Measurements from ENCODE around the gene SORBS2. TPM values are rescaled to one million over a fixed set of nuclear protein-coding genes. Genes with fewer than 3 reads are reported as not detected.
"Not testable (repeated sequence)": the region's sequence is repeated elsewhere in the genome, so short reads cannot be mapped to it uniquely, and the experiment has no call there.

The SORBS2 gene
- total RNA-seq, 4 donors from 2014 or later, result 33.4 to 286 (median 47.6) TPM

DNA sequence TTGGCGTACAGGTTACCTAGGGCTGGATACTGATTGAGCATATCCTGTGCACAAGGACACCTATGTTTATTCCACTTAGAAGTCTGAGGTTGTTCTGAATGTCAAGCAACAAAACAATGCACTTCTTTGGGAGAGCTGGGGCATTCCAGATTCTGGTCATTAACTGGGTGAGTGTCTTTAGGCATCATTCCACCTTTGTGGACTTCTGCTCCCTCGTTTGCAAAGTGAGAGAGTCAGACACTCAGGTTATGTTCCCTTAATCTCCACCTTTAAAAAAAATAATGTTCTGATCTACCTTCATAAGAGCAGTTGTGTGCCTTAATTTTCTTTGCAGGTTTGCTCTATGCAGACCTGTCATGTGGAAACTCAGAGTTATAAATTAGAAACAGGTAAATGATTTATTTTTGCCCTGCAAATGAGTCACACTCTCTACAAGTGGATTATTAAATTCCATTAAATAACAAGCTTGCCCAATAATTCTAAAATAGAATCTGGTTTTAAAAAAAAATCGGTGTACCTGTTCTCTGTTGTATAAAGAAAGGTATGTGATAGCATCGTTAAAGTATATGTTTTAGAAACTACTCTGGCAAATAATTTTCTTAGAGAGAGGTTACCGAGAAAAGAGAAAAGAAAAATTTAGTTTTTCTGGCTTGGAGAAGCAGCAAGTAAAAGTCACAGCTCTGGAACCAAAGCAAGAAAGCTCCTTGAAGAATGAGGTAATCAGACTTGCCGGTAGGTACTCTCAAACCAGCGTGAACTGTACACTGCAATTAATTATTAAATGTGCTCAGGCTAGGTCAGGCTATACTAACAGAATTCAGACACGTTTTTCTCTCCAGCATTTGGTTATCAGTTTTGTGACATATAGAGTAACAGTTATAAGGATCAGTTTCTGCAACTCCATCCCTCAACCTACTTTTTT lies 93.2 kb downstream of the SORBS2 start:
- DNase-seq, result no peak
- no peak overlapping the region for H3K4me3 ChIP-seq
- WGBS, 2 donors, result 36% methylated on average over 8 of the region's 8 CpGs
- H3K27ac ChIP-seq, result peak overlapping the region in 3 of 4 donors; percentile 45 to 83 (median 50)
- intact Hi-C loops (cut with DNase I), result no loop called here
- TF ChIP-seq CTCF (IDR thresholded peaks at IDR 0.05) (no peak), POLR2A (IDR thresholded peaks at IDR 0.05) (no peak)
- no peaks in the 10 kb centered on the region for H3K36me3 ChIP-seq
- peaks cover 0 to 37% (median 6%) of the 10 kb centered on the region in 3 donors for H3K4me1 ChIP-seq
- no peaks in the 10 kb centered on the region for H3K27me3 ChIP-seq
- H3K9me3 ChIP-seq, result no peaks in the 10 kb centered on the region

DNA sequence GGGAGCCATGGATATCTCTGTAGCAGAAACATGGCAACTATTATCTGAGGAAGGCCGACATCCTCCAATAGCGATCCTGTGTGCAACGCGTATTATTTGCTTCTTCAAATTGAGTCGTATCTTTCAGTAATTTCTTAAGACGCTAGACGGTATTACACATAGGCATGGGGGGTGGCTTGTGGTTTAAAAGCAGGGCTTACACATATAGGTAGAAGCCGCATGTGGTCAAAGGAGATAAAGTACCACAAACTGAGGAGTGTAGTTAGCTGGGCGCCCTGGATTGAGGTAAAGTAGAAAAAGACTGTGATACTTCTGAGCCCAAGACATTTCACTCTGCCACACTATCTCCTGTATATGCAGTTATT lies 94.6 kb downstream of the SORBS2 start:
- H3K4me1 ChIP-seq, result peaks cover 0 to 26% (median 6%) of the 10 kb centered on the region in 3 donors
- intact Hi-C loops (cut with DNase I), result no loop called here
- no peak overlapping the region for H3K4me3 ChIP-seq
- H3K36me3 ChIP-seq, result no peaks in the 10 kb centered on the region
- TF ChIP-seq CTCF (IDR thresholded peaks at IDR 0.05), result no peak
- no peak for TF ChIP-seq POLR2A (IDR thresholded peaks at IDR 0.05)
- DNase-seq, result no peak
- no peaks in the 10 kb centered on the region for H3K27me3 ChIP-seq
- WGBS, 2 donors, result 78 to 84% methylated on average over 9 of the region's 9 CpGs
- H3K9me3 ChIP-seq, result no peaks in the 10 kb centered on the region
- H3K27ac ChIP-seq, result peak overlapping the region in 2 of 4 donors; percentile 47 to 56

- Histone ChIP-seq H3K4me1 (peaks cover 0 to 20% (median 6%) of the 10 kb centered on the region in 3 donors), H3K36me3 (no peaks in the 10 kb centered on the region), H3K27ac (peak overlapping the region in 3 of 4 donors; percentile 8 to 57 (median 47)), H3K9me3 (no peaks in the 10 kb centered on the region), H3K27me3 (no peaks in the 10 kb centered on the region), H3K4me3 (no peak overlapping the region)
- no peak for TF ChIP-seq POLR2A (IDR thresholded peaks at IDR 0.05)
- TF ChIP-seq CTCF (IDR thresholded peaks at IDR 0.05), result no peak
- intact Hi-C loops (cut with DNase I), result no loop called here
- no peak for DNase-seq
- WGBS, 2 donors, result 74 to 78% methylated on average over 11 to 12 of the region's 15 CpGs
Measured at GRCh38 chr4:185716577-185717376, 95.2 kb downstream of the SORBS2 start.

DNA sequence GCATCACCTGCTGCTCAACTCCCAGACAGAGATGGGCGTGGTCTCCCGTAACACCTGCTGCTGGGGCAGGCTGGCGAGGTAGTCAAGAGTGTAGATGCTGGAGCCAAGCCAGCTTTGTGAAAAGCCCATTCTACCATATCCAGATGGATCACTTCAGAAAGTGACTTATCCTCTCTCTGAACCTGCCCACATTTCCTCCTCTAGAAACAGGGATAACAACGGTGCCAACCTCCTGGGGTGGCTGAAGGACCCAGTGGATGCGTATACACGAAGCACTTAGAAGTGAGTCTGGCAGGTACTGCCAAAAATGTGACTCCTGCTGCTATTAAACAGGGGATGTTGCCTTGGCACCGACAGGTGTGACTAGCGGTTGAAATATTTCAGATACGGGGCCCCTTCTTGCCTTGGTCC lies 95.8 kb downstream of the SORBS2 start:
- H3K27ac ChIP-seq, result peak overlapping the region in 3 of 4 donors; percentile 8 to 57 (median 47)
- intact Hi-C loops (cut with DNase I), result no loop called here

DNA sequence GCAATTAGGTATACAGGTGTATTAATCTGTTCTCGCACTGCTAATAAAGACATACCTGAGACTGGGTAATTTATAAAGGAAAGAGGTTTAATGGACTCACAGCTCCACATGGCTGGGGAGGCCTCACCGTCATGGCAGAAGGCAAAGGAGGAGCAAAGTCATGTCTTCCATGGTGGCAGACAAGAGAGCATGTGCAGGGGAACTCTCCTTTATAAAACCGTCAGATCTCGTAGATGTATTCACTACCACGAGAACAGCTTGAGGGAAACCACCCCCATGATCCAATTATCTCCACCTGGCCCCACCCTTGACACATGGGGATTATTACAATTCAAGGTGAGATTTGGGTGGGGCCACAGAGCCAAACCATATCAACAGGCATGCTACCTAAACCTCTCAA lies 97.5 kb downstream of the SORBS2 start:
- H3K27me3 ChIP-seq; H3K4me3 ChIP-seq; H3K9me3 ChIP-seq; intact Hi-C loops (cut with DNase I); H3K36me3 ChIP-seq; DNase-seq; H3K27ac ChIP-seq: not testable (repeated sequence)
- 68 to 86% methylated on average over 5 of the region's 5 CpGs for WGBS, 2 donors
- peaks cover 0 to 14% (median 9%) of the 10 kb centered on the region in 3 donors for H3K4me1 ChIP-seq

More for the DNA sequence above, 95.8 kb downstream of the SORBS2 start:
- Histone ChIP-seq H3K27me3 (no peaks in the 10 kb centered on the region), H3K9me3 (no peaks in the 10 kb centered on the region), H3K4me3 (no peak overlapping the region), H3K4me1 (peaks cover 0 to 13% (median 7%) of the 10 kb centered on the region in 3 donors), H3K36me3 (no peaks in the 10 kb centered on the region)
- 71 to 74% methylated on average over 9 of the region's 9 CpGs for WGBS, 2 donors
- TF ChIP-seq POLR2A (IDR thresholded peaks at IDR 0.05) (no peak), CTCF (IDR thresholded peaks at IDR 0.05) (no peak)
- DNase-seq, result no peak
